H1 (cell line): ENCODE data around the gene MUC5B. TPM values are rescaled to one million over a fixed set of nuclear protein-coding genes. Genes with fewer than 3 reads are reported as not detected.

ENCODE experiments used
- CTCF ChIA-PET: fragments of 300-600 bp; sonication (Branson Sonifier 250); formaldehyde crosslinking; loops from one replicate; lab custom pipeline; 2021; ENCODE audit not compliant: partially characterized antibody; lab: Charles Lee
- POLR2A ChIA-PET: fragments of 300-600 bp; sonication (Branson Sonifier 250); formaldehyde crosslinking; loops from one replicate; lab custom pipeline; 2021; ENCODE audit warnings: inconsistent platforms; ENCODE audit not compliant: partially characterized antibody; lab: Charles Lee
- DNase-seq, 2 experiments: peaks; one replicate each; pipeline versions ENCODE4 v3.0.0 to v3.0.0-alpha.2; 2010 to 2022; ENCODE audit warnings: low spot score in 2 of 2, low read depth in 1 of 2, mixed read lengths in 1 of 2
- FAIRE-seq: peaks from 2 replicates; lab custom pipeline; 2011; peaks lifted over from hg19 to GRCh38; lab: Jason Lieb, UNC
- H2AFZ ChIP-seq: 2 replicates; pipeline ENCODE4 v1.8.1; 2012; ENCODE audit warnings: low read length, inconsistent platforms
- H2AK5ac ChIP-seq: 2 replicates; pipeline ENCODE4 v1.6.1; 2013; ENCODE audit warnings: low read depth, low read length
- H2BK120ac ChIP-seq: replicated peaks from 2 replicates; pipeline ENCODE3; 2013; ENCODE audit warnings: low read depth, low read length, inconsistent platforms
- H2BK12ac ChIP-seq: 2 replicates; pipeline ENCODE4 v1.6.1; 2013; ENCODE audit warnings: low read depth, low read length
- H2BK15ac ChIP-seq: 2 replicates; pipeline ENCODE4 v1.6.1; 2013; ENCODE audit warnings: low read length
- H2BK20ac ChIP-seq: 2 replicates; pipeline ENCODE4 v1.6.1; 2013; ENCODE audit warnings: low read length
- H2BK5ac ChIP-seq: 2 replicates; pipeline ENCODE4 v1.6.1; 2013; ENCODE audit warnings: low read depth, low read length
- H3K14ac ChIP-seq: 2 replicates; pipeline ENCODE4 v1.6.1; 2013; ENCODE audit warnings: inconsistent platforms; ENCODE audit not compliant: insufficient read length
- H3K18ac ChIP-seq: 2 replicates; pipeline ENCODE4 v1.6.1; 2013; ENCODE audit warnings: low read length; ENCODE audit errors: extremely low read depth
- H3K23ac ChIP-seq: 2 replicates; pipeline ENCODE4 v1.6.1; 2013; ENCODE audit warnings: inconsistent platforms; ENCODE audit not compliant: insufficient read length
- H3K23me2 ChIP-seq: 2 replicates; pipeline ENCODE4 v1.6.1; 2013; ENCODE audit warnings: low read depth, low read length
- H3K27ac ChIP-seq: 2 replicates; pipeline ENCODE4 v1.6.1; 2011; ENCODE audit warnings: low read depth, low read length, inconsistent platforms
- H3K27me3 ChIP-seq, 4 experiments: replicated peaks in 1 of 4; 1 replicate in 1 of 4; 2 replicates in 3 of 4; pipeline versions ENCODE4 v1.6.1 to v1.8.1; 2011 to 2013; ENCODE audit warnings: low read length in 3 of 4, mild to moderate bottlenecking in 3 of 4, inconsistent platforms in 2 of 4, mixed read lengths in 2 of 4, moderate library complexity in 1 of 4; ENCODE audit not compliant: control insufficient read depth in 3 of 4, insufficient read depth in 3 of 4; ENCODE audit errors: extremely low read depth in 1 of 4
- H3K36me3 ChIP-seq, 4 experiments: 2 replicates each; pipeline versions ENCODE4 v1.6.1 to v1.8.1; 2011 to 2013; ENCODE audit warnings: mild to moderate bottlenecking in 4 of 4, low read length in 3 of 4, moderate library complexity in 2 of 4, control low read depth in 1 of 4, inconsistent platforms in 1 of 4; ENCODE audit not compliant: insufficient read depth in 4 of 4, control insufficient read depth in 2 of 4
- H3K4ac ChIP-seq: replicated peaks from 2 replicates; pipeline ENCODE3; 2013; ENCODE audit warnings: low read length, low read depth, mixed read lengths, inconsistent platforms; ENCODE audit not compliant: insufficient read length
- H3K4me1 ChIP-seq, 4 experiments: replicated peaks in 1 of 4; 1 replicate in 1 of 4; 2 replicates in 3 of 4; pipeline versions ENCODE4 v1.6.1 to v1.8.1; 2011 to 2013; ENCODE audit warnings: low read length in 3 of 4, inconsistent platforms in 2 of 4, mixed read lengths in 1 of 4; ENCODE audit not compliant: insufficient read depth in 4 of 4, control insufficient read depth in 3 of 4
- H3K4me2 ChIP-seq, 2 experiments: 2 replicates each; pipeline versions ENCODE4 v1.6.1 to v1.8.1; 2011 to 2013; ENCODE audit warnings: low read depth in 2 of 2, low read length in 2 of 2, control low read depth in 1 of 2, inconsistent platforms in 1 of 2, mild to moderate bottlenecking in 1 of 2; ENCODE audit not compliant: insufficient read depth in 1 of 2
- H3K4me3 ChIP-seq, 4 experiments: fragments of 200-600, 300-600 bp in 1 of 4; sonication (generic), shearing (Covaris generic), sonication (Bioruptor Twin) in 1 of 4; 2 replicates each; pipeline versions ENCODE4 v1.5.1 to v1.8.1; 2011 to 2016; ENCODE audit warnings: low read length in 4 of 4, low read depth in 3 of 4, control low read depth in 2 of 4, inconsistent platforms in 2 of 4, mild to moderate bottlenecking in 2 of 4, mixed read lengths in 1 of 4, moderate library complexity in 1 of 4; ENCODE audit not compliant: insufficient read depth in 2 of 4; ENCODE audit errors: extremely low read depth in 1 of 4
- H3K56ac ChIP-seq: replicated peaks from 2 replicates; pipeline ENCODE3; 2013; ENCODE audit warnings: low read depth, mild to moderate bottlenecking, mixed read lengths, low read length, inconsistent platforms; ENCODE audit not compliant: insufficient read length
- H3K79me1 ChIP-seq: 2 replicates; pipeline ENCODE4 v1.6.1; 2013; ENCODE audit warnings: low read depth, low read length, control low read depth
- H3K79me2 ChIP-seq, 2 experiments: 2 replicates each; pipeline versions ENCODE4 v1.6.1 to v1.8.1; 2012 to 2013; ENCODE audit warnings: low read length in 2 of 2, mild to moderate bottlenecking in 2 of 2, inconsistent platforms in 1 of 2; ENCODE audit not compliant: insufficient read depth in 2 of 2, control insufficient read depth in 1 of 2
- H3K9ac ChIP-seq, 4 experiments: replicated peaks in 1 of 4; 1 replicate in 1 of 4; 2 replicates in 3 of 4; pipeline versions ENCODE4 v1.6.1 to v1.8.1; 2011 to 2013; ENCODE audit warnings: low read depth in 3 of 4, low read length in 3 of 4, control low read depth in 2 of 4, mild to moderate bottlenecking in 2 of 4, moderate library complexity in 2 of 4, inconsistent platforms in 1 of 4; ENCODE audit errors: extremely low read depth in 1 of 4
- H3K9me3 ChIP-seq, 2 experiments: 2 replicates each; pipeline versions ENCODE4 v1.6.1 to v1.8.1; 2012 to 2013; ENCODE audit warnings: mild to moderate bottlenecking in 2 of 2, moderate library complexity in 2 of 2, control low read depth in 1 of 2, inconsistent platforms in 1 of 2, low read depth in 1 of 2, low read length in 1 of 2, mixed read lengths in 1 of 2; ENCODE audit not compliant: insufficient read depth in 2 of 2
- H4K20me1 ChIP-seq, 2 experiments: replicated peaks in 1 of 2; 2 replicates each; pipeline versions ENCODE3 to v1.8.1; 2011 to 2013; ENCODE audit warnings: inconsistent platforms in 2 of 2, low read length in 2 of 2, mild to moderate bottlenecking in 1 of 2; ENCODE audit not compliant: insufficient read depth in 2 of 2, control insufficient read depth in 1 of 2
- H4K5ac ChIP-seq: 2 replicates; pipeline ENCODE4 v1.6.1; 2013; ENCODE audit warnings: low read length, low read depth, mixed read lengths, inconsistent platforms; ENCODE audit not compliant: insufficient read length
- H4K8ac ChIP-seq: 2 replicates; pipeline ENCODE4 v1.8.0; 2013; ENCODE audit warnings: mild to moderate bottlenecking, moderate library complexity, low read length, inconsistent platforms; ENCODE audit not compliant: insufficient read depth; ENCODE audit errors: extremely low read depth
- H4K91ac ChIP-seq: replicated peaks from 2 replicates; pipeline ENCODE3; 2013; ENCODE audit warnings: low read length, mixed read lengths, inconsistent platforms; ENCODE audit not compliant: insufficient read length
- ATF2 ChIP-seq: IDR thresholded peaks from 2 replicates; pipeline ENCODE4 v1.6.1; 2012; ENCODE audit warnings: low read length, inconsistent platforms
- CBX5 ChIP-seq: fragments of 300-800, 300-1000 bp; sonication (generic); IDR thresholded peaks from 2 replicates; pipeline ENCODE4 v1.7.1; 2016; ENCODE audit warnings: antibody characterized with exemption, low read length, low read depth
- EP300 ChIP-seq, 2 experiments: IDR thresholded peaks; 1 replicate in 1 of 2; 2 replicates in 1 of 2; pipeline ENCODE4 v1.6.1; 2011 to 2012; ENCODE audit warnings: low read depth in 2 of 2, low read length in 2 of 2, mild to moderate bottlenecking in 2 of 2, borderline replicate concordance in 1 of 2, inconsistent platforms in 1 of 2, moderate library complexity in 1 of 2
- EZH2 ChIP-seq: fragments of 200-600 bp; sonication (generic); IDR thresholded peaks from 2 replicates; pipeline ENCODE4 v1.7.1; 2012; ENCODE audit warnings: low read depth, mild to moderate bottlenecking, moderate library complexity, low read length, inconsistent platforms; ENCODE audit not compliant: severe bottlenecking
- KDM1A ChIP-seq: fragments of 200-600, 300-600 bp; sonication (generic); IDR thresholded peaks from 2 replicates; pipeline ENCODE4 v1.7.1; 2016; ENCODE audit warnings: mild to moderate bottlenecking, low read length, borderline replicate concordance
- KDM5A ChIP-seq: fragments of 200-600 bp; IDR thresholded peaks from 2 replicates; pipeline ENCODE4 v1.7.1; 2012; ENCODE audit warnings: mild to moderate bottlenecking, low read length, inconsistent platforms, mixed read lengths
- NRF1 ChIP-seq: IDR thresholded peaks from 2 replicates; pipeline ENCODE4 v1.6.1; 2011; ENCODE audit warnings: mild to moderate bottlenecking, low read depth, low read length, improper control_type of control experiment
- RXRA ChIP-seq: IDR thresholded peaks from 2 replicates; pipeline ENCODE4 v1.6.1; 2011; ENCODE audit warnings: low read depth, mild to moderate bottlenecking, low read length, moderate library complexity; ENCODE audit not compliant: insufficient read depth
- SIN3A ChIP-seq, 2 experiments: IDR thresholded peaks in 1 of 2; conservative IDR thresholded peaks in 1 of 2; 2 replicates each; pipeline ENCODE4 v1.6.1; 2011 to 2012; ENCODE audit warnings: low read length in 2 of 2, improper control_type of control experiment in 1 of 2, low read depth in 1 of 2, mild to moderate bottlenecking in 1 of 2
- USF2 ChIP-seq: IDR thresholded peaks from 2 replicates; pipeline ENCODE4 v1.6.1; 2011; ENCODE audit warnings: low read length, improper control_type of control experiment
- WGBS, 2 experiments: shearing (Covaris generic) in 1 of 2; methylation state at CpG; one replicate each; pipeline versions ENCODE4 v1.1.6 to v1.1.7; 2013 to 2015; ENCODE audit warnings: low lambda C conversion rate in 2 of 2, mixed read lengths in 2 of 2, inconsistent platforms in 1 of 2, low coverage in 1 of 2, missing lambda C conversion rate in 1 of 2; ENCODE audit not compliant: insufficient replicate concordance in 2 of 2, insufficient coverage in 1 of 2, insufficient read length in 1 of 2; ENCODE audit errors: extremely low coverage in 1 of 2, missing lambda C conversion rate in 1 of 2; 5-methylcytosine and 5-hydroxymethylcytosine counted together
- polyA plus RNA-seq, 7 experiments: library from polyadenylated mRNA; depleted of rRNA in 3 of 7; stranded (reverse) in 5 of 7; unstranded in 2 of 7; fragments of >200 nt in 5 of 7; fragments of 200-250 nt in 2 of 7; gene quantifications; 1 replicate in 5 of 7; 2 replicates in 1 of 7; 4 replicates in 1 of 7; pipeline versions ENCODE4 v1.2.1 to v1.2.3, GENCODE V29; 2011 to 2013; ENCODE audit warnings: missing spikeins in 2 of 7, mixed read lengths in 2 of 7
- total RNA-seq: library from RNA; stranded (reverse); fragmentation: NEBNext Ultra II Directional; extraction: Animal tissue kit (Norgen Biotek cat#: 25700); gene quantifications from 2 replicates; pipeline ENCODE4 v1.2.1, GENCODE V29; 2021

MUC5B gene
- total and polyA plus RNA-seq, 2 of the 8 experiments (the other 6 are each of a cell fraction or from before 2014, with no cell fraction given), result 0.02 to 0.03 TPM

GRCh38 chr11:1296287-1296686, 73.4 kb downstream of the MUC5B start:
- no peak overlapping the region for H4K5ac ChIP-seq
- H2BK12ac ChIP-seq, result no peak overlapping the region
- H3K79me1 ChIP-seq, result peaks cover 13% of the 10 kb centered on the region
- H2BK20ac ChIP-seq, result no peak overlapping the region
- DNase-seq (no peak), FAIRE-seq (no peak)
- no peak overlapping the region for H2BK5ac ChIP-seq
- no peaks in the 10 kb centered on the region; a peak in 1 of 7 replicates for H3K4me1 ChIP-seq
- WGBS, 2 experiments, result 95% methylated on average over 9 of the region's 9 CpGs; no CpG with 5 or more reads in 1 of the 2 experiments
- H3K23ac ChIP-seq, result no peak overlapping the region
- H3K14ac ChIP-seq, result no peak overlapping the region
- H3K4ac ChIP-seq, result no peak overlapping the region
- no peak overlapping the region for H2BK120ac ChIP-seq
- H3K9me3 ChIP-seq, result peaks cover 0 to 5% of the 10 kb centered on the region in 2 experiments; a peak in 1 of 4 replicates
- no peaks in the 10 kb centered on the region for H3K27me3 ChIP-seq
- H2AK5ac ChIP-seq, result no peak overlapping the region
- ChIA-PET POLR2A (no interaction called here), CTCF (no interaction called here)
- no peak overlapping the region for H4K91ac ChIP-seq
- no peak overlapping the region for H3K4me2 ChIP-seq
- peaks cover 11 to 28% of the 10 kb centered on the region in 2 experiments for H4K20me1 ChIP-seq
- no peak overlapping the region for H3K18ac ChIP-seq
- peaks cover 0 to 6% (median 0%) of the 10 kb centered on the region in 4 experiments; a peak in 2 of 8 replicates for H3K36me3 ChIP-seq
- no peak overlapping the region for H3K4me3 ChIP-seq
- no peak overlapping the region for H2AFZ ChIP-seq
- H3K23me2 ChIP-seq, result no peaks in the 10 kb centered on the region
- H4K8ac ChIP-seq, result no peak overlapping the region
- no peak overlapping the region for H3K27ac ChIP-seq
- no peak overlapping the region for H3K56ac ChIP-seq
- H3K79me2 ChIP-seq, result peaks cover 3 to 39% of the 10 kb centered on the region in 2 experiments; a peak in 3 of 4 replicates
- no peak overlapping the region for H2BK15ac ChIP-seq
- H3K9ac ChIP-seq, result no peak overlapping the region
- no peak for TF ChIP-seq CBX5
- no peak for TF ChIP-seq KDM5A
- no peak for TF ChIP-seq EP300 (IDR thresholded peaks at IDR 0.05; ENCODE audit: borderline replicate concordance in 1 of 2, low read depth in 2 of 2, low read length in 2 of 2)
- TF ChIP-seq SIN3A (conservative IDR thresholded peaks at IDR 0.05 in 1 of 2, IDR thresholded peaks at IDR 0.05 in 1 of 2; ENCODE audit: low read depth in 1 of 2, low read length in 2 of 2), result no peak
- TF ChIP-seq KDM1A, result no peak
- no peak for TF ChIP-seq RXRA
- TF ChIP-seq ATF2, result no peak
- no peak for TF ChIP-seq NRF1
- no peak for TF ChIP-seq EZH2
- no peak for TF ChIP-seq USF2
